GM19043 (cell line): ENCODE data around the gene ENPP3.
"Not testable (repeated sequence)": the region's sequence is repeated elsewhere in the genome, so short reads cannot be mapped to it uniquely, and the experiment has no call there.

Experiments used
- ATAC-seq: cut with Tn5 transposase; IDR thresholded peaks from one replicate; pipeline ENCODE4 v1.9.1; 2021; ENCODE audit warnings: low read depth; ENCODE audit not compliant: unreplicated experiment

Gene ENPP3

DNA sequence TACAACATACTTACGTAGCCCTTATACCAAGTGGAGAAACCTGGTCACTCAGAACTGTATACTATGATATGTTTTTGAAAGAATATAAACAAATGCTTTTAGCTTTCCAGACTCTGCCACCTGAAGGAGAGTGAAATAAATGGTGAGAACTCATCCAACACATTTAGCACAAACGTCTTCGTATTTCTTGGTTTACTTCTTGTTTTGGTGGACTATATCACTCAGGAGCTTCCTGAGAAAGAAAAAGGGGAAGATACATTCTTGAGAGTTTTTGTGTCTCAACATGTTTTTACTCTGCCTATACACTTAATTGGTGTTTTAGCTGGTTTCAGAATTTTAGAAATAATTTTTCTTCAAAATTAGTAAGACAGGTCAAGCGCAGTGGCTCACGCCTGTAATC, 93.2 kb downstream of the ENPP3 start:
- no peak for ATAC-seq

DNA sequence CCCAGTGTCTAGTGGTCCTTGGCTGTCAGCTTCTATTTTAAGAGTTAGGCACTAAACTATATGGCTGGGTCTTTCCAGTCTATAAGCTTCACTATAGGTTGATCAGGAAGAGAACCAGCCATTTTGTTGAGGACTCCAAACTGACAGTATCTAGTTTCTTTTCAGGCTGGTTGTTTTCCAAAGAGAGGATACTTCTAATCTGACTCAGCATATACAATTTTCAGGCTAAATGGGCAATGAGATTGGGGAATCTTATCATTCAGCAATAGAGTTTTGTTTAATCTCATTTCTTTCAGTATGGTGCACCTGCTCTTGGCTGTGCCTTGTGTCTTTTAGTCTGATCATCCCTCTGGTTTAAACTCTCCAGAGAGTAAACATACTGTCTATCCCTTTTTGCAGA, 94.1 kb downstream of the ENPP3 start:
- ATAC-seq: no peak

- no peak for ATAC-seq
Observed at GRCh38 chr6:131733376-131734016, 96.4 kb downstream of the ENPP3 start.

- no peak for ATAC-seq
Observed at GRCh38 chr6:131736003-131736596, 99.0 kb downstream of the ENPP3 start.

- ATAC-seq: no peak
Observed at GRCh38 chr6:131736811-131737210, 99.7 kb downstream of the ENPP3 start.

DNA sequence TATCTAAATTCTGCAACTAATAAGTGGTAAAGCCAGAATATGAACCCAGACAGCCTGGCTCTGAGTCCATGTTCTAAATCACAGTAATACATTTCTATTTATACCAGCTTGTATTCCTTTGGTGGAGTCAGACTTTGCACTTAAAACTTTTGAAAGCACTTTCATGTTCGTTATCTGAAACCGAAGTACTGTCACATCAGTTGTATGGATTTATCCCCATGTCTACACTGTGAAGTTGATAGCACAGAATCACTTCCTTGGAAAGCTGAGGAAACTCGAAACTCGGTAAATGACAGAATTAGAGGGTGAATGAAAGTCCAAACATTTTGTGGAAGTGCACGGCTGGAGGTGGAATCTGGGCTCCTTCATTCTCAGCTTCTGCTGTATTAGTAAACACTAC, 102.0 kb downstream of the ENPP3 start:
- no peak for ATAC-seq

DNA sequence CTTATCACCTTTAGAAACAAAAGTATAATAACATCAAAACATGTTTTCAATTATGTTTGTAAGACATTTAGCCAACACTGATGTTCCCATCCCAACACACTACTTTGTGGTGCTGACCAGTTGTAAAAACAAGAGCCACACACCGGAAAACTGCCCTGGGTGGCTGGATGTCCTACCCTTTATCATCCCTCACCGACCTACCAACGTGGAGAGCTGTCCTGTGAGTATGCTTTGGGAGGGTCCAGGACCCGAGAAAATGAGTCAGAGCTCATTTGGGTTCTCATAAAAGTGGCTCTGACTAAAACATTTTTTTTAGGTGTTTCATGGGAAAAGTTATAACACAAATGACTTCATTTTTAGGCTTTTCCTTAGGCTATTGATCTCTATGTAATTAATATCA, 103.1 kb downstream of the ENPP3 start:
- ATAC-seq: no peak

- no peak for ATAC-seq
Observed at GRCh38 chr6:131741688-131742393, 104.7 kb downstream of the ENPP3 start.

DNA sequence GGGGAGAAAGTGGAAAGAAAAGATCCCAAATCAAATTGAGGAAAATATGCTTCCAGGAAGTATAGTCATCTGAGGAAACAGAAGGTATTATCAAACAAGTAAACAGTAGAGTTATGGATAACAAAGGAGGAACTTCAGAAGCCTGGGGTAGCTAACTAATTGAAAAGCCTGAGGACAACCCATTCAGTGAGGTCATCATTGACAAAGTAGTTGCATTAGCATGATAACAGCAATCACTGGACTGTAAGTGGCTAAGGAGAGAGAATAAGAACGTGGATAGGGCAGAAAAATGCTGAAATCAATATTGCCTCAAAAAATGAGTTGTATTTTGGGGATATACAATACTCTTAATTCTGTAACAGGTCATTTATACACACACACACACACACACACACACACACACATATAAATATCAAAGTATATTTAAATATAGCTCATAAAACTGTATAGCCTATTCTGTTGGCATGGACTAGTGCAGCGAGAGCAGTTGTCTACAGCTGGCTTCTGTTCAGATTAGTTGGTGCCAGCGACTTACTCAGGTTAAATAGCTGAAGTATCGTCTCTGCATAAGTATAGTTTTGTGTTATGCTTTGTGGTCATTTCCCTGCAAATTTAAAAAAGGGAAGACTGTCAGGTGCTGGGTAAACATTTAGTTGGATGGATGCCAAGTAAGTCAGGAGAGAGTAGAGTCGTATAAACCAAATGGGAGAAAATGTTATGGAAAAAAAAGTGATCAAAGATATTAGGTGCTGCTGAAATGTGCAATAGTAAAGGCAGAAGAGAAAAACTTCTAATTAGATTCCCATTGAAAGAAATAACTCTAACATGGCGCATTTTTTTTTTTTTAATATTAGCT, 107.6 kb downstream of the ENPP3 start:
- ATAC-seq: no peak

GRCh38 chr6:131745476-131745875, 108.4 kb downstream of the ENPP3 start:
- ATAC-seq: no peak

- ATAC-seq: no peak
Observed at GRCh38 chr6:131747821-131748353, 110.8 kb downstream of the ENPP3 start.

DNA sequence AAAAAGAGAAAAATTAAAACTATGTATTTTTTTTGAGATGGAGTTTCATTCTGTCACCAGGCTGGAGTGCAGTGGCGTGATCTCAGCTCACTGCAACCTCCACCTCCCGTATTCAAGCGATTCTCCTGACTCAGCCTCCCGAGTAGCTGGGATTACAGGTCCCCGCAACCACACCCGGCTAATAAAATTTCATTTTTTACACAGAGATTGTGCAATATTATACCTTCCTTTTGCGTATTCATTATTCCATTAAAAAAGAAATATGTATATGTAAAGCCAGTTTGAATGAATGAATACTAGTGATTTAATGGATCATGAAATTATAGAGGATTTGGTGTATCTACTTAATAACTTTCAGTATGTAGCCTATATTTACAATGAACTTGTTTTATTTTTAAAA, 111.9 kb downstream of the ENPP3 start:
- ATAC-seq: no peak

DNA sequence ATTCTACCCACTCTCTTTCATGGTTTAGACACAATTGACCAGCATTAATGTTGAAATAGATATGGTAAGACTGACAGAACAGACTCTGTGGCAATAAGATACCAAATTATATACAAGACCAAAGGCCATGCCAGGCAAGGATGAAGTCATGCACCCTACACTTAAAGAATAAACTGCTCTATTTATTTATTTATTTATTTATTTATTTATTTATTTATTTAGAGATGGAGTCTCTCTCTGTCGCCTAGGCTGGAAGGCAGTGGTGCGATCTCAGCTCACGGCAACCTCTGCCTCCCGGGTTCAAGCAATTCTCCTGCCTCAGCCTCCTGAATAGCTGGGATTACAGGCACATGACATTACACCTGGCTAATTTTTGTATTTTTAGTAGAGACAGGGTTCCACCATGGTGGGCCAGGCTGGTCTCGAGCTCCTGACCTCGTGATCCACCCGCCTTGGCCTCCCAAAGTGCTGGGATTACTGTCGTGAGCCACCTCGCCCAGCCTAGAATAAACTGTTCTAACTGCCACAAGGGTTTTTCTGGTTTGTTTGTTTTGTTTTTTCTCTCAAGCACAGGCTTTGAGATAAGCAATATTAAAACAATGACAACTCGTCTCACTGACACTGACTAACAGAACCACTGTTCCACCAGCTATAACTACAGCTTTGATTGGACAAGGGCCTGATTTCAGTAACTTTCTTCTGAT, 114.1 kb downstream of the ENPP3 start:
- not testable (repeated sequence) for ATAC-seq

DNA sequence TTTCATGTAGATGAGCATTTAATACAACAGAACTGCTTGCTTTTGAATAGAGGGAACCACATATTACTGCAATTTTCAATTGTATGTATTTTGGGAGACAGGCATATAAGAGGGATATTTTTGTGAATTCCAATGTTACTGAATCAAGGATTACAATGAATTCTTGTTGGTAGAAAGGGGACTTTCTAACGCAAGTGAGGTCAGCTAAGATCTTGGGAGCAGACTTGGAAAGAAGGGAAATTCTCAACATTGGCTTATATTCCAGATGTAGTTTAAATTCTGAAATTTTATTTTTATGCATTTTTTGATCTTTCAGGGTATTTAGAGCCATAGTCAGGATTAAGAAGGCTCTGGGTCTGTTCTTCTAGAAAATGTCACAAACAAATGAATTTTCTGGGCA, 117.0 kb downstream of the ENPP3 start:
- no peak for ATAC-seq

DNA sequence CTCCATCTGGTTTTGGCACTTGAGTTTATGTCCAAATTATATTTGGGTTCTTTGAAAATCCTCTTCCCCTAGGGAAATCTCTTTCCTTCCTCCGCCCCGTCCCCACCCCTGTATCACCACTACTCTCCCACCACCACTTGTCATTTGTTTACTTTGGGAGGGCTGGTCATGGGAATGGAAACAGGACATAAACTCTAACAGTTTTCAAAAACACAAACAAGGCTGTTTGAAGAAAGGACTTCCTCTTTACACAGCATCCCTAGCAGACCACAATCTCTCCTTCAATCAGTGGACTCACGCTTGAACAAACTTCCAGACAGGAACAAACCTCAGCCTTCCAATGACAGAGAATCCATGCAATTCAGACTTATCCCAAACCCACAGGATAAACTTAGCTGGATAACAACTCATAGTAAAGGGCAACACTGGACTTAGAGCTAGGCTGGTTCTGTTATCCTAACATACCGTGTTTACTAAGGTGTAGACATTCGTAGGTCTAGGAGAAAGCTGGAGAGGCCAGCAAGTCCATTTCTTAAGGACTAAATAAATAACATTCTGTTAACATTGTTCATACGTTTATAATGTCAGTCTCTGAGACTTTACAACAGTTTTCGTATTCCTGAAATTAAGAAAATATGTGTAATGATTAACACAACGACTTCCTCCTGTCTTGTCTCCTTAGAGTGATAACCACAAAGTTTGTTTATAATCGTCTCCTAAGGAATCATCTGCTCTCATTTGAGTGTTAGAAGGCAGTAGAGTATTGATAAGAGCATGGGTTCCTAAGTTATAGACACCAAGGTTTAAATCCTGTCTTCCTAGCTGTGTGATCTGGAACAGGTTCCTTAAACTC, 117.8 kb downstream of the ENPP3 start:
- no peak for ATAC-seq

DNA sequence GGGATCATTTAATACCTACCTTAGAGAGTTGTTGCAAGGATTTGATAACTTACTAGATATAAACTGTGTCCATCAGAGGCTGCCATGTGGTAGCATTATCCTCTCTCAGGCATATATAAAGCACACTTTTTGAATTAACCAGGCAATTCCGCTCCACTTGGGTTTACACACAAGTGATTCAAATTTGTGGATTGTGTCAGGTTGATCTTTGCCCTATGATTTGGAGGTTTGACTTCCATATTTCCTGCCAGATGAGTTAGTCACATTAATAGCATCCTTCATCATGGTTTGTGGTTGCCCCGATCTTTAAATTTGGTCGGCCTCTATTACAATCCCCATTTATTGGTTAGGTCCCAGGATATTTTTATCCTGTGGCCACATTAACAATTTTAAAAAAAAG, 118.5 kb downstream of the ENPP3 start:
- no peak for ATAC-seq

DNA sequence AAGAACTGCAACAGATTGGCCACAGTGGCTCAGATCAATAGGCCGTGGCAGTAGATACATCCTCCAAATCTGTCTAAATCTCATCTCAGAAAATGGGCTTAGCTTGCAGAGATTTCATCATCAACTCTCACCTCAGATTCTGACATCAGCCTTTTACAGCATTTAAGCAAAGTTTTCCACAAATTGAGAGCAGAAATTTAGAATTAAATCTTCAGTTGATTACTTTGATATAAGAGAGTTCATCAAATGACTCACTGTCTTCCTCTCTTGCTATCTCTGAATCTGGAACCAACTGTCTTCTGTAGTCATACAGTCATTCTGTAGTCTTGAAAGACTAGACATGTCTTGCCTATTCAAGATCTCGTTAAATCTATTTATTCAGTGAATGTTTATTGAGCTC, 118.9 kb downstream of the ENPP3 start:
- ATAC-seq: no peak

DNA sequence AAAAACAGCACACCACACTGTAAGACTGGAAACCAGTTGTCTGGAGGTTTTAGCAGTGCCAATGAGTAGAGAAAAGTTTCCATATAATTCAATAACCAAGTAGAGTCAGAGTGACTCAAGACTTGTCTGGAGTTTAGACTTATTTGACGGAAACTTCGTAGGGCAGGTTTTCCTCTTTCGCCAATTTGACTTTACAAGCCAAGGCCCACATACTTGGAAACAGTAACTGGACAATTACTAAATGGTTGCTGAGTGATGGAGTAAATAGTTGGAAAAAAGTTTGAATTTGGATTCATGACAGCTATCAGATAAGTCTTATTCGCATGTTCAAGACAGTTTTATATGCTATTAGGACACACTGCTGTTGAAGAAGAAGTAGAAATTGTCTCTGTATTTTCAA, 121.8 kb downstream of the ENPP3 start:
- no peak for ATAC-seq

- no peak for ATAC-seq
Observed at GRCh38 chr6:131761060-131761761, 124.1 kb downstream of the ENPP3 start.
